ENCODE data around the gene KAT7. TPM values are rescaled to one million over a fixed set of nuclear protein-coding genes. Genes with fewer than 3 reads are reported as not detected.
A peak's percentile ranks its signal among the peaks of the same experiment; 100 is the strongest.

Gene KAT7
- total RNA-seq, 1 donor from 2014 or later = 93.5 TPM

DNA sequence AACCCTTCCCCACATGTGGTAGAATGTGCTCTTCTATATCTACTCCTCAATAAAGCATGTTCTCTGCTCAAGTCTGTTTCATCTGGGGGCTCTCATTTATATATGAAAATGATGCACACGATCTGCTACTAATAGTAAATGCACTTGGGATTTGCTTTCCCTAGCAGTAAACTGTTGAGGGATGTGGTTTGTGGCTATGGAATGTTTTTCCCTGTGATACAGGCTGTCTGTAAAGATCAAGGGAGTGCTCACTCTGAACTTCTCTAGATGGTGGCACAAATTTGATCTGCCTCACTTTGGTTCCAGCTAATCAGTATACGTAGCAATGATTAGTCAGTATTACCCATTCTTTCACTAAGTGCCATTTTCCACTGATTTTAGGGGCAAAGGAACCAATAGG is 40.5 kb downstream of the KAT7 start:
- Mint-ChIP-seq H3K27ac (ENCODE audit: unreplicated experiment) (no peak overlapping the region), H3K36me3 (ENCODE audit: low read depth) (peaks cover 32% of the 10 kb centered on the region), H3K4me3 (no peak overlapping the region), H3K27me3 (ENCODE audit: low read depth) (no peaks in the 10 kb centered on the region), H3K4me1 (no peaks in the 10 kb centered on the region), H3K9me3 (no peaks in the 10 kb centered on the region)
- DNase-seq (ENCODE audit: low read depth, low spot score) = no peak
- TF ChIP-seq CTCF (conservative IDR thresholded peaks at IDR 0.05) = no peak

DNA sequence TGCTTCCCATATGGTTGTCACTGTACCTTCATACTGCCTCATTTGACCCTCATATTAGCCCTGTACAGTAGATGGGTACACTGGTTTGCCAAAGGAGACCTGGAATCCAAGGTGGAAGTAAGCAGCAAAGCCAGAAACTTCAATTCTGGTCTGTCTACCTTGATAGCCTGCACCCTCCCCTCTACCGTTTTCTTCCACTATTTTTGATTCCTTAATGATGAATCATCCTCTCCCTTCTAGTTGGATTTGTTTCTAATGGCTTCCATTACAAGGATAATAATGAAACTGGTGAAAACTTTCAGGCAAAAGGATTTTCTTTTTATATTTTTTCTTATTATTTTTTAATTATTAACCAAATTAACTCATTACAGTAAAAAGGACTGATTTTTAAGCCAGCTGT is 42.1 kb downstream of the KAT7 start:
- H3K36me3 Mint-ChIP-seq (ENCODE audit: low read depth) = peaks cover 34% of the 10 kb centered on the region

GRCh38 chr17:49832840-49833599 is 44.5 kb downstream of the KAT7 start:
- Mint-ChIP-seq H3K9me3 (no peaks in the 10 kb centered on the region), H3K4me1 (no peaks in the 10 kb centered on the region), H3K27me3 (ENCODE audit: low read depth) (no peaks in the 10 kb centered on the region), H3K4me3 (no peak overlapping the region), H3K36me3 (ENCODE audit: low read depth) (peaks cover 25% of the 10 kb centered on the region), H3K27ac (ENCODE audit: unreplicated experiment) (no peak overlapping the region)
- no peak for DNase-seq (ENCODE audit: low read depth, low spot score)
- TF ChIP-seq CTCF (conservative IDR thresholded peaks at IDR 0.05) = no peak

More for the DNA sequence above, 42.1 kb downstream of the KAT7 start:
- no peak for TF ChIP-seq CTCF (conservative IDR thresholded peaks at IDR 0.05)
- no peak for DNase-seq (ENCODE audit: low read depth, low spot score)
- no peaks in the 10 kb centered on the region for H3K27me3 Mint-ChIP-seq (ENCODE audit: low read depth)
- H3K4me3 Mint-ChIP-seq = no peak overlapping the region
- H3K4me1 Mint-ChIP-seq = no peaks in the 10 kb centered on the region
- no peak overlapping the region for H3K27ac Mint-ChIP-seq (ENCODE audit: unreplicated experiment)
- no peaks in the 10 kb centered on the region for H3K9me3 Mint-ChIP-seq

DNA sequence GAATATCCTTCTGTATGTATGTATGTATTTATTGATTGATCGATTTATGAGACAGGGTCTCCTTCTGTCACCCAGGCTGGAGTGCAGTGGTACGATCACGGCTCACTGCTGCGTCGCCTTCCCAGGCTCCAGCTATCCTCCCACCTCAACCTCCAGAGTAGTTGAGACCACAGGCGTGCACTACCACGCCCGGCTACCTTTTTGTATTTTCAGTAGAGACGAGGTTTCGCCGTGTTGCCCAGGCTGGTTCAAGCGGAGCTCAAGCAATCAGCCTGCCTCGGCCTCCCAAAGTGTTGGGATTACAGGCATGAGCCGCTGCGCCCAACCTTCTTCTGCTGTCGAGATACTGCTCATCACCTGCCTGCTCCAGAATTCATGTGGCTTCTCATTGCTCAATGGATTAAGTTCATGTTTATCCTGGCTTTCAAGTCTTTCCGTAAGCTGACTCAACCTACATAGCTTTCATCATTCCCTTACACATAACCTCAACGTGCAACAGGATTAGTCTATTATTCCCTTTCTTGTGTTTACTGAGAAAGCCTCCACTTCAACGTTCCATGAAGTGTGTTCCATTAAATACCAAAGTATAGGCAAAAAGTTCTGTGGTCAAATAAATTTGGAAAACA is 45.8 kb downstream of the KAT7 start:
- H3K9me3 Mint-ChIP-seq = no peaks in the 10 kb centered on the region

GRCh38 chr17:49835472-49835871 is 47.0 kb downstream of the KAT7 start:
- TF ChIP-seq CTCF (conservative IDR thresholded peaks at IDR 0.05) = no peak
- Mint-ChIP-seq H3K4me1 (no peaks in the 10 kb centered on the region), H3K27me3 (ENCODE audit: low read depth) (no peaks in the 10 kb centered on the region), H3K27ac (ENCODE audit: unreplicated experiment) (no peak overlapping the region), H3K4me3 (no peak overlapping the region), H3K36me3 (ENCODE audit: low read depth) (peaks cover 21% of the 10 kb centered on the region), H3K9me3 (no peaks in the 10 kb centered on the region)
- DNase-seq (ENCODE audit: low read depth, low spot score) = no peak

More for the DNA sequence above, 45.8 kb downstream of the KAT7 start:
- peaks cover 21% of the 10 kb centered on the region for H3K36me3 Mint-ChIP-seq (ENCODE audit: low read depth)
- peak overlapping the region; percentile 62 for H3K27ac Mint-ChIP-seq (ENCODE audit: unreplicated experiment)
- TF ChIP-seq CTCF (conservative IDR thresholded peaks at IDR 0.05) = no peak
- H3K4me3 Mint-ChIP-seq = no peak overlapping the region
- DNase-seq (ENCODE audit: low read depth, low spot score) = no peak
- no peaks in the 10 kb centered on the region for H3K27me3 Mint-ChIP-seq (ENCODE audit: low read depth)
- H3K4me1 Mint-ChIP-seq = no peaks in the 10 kb centered on the region
